ENCODE data around the gene MPL.

Gene MPL

GRCh38 chr1:43392702-43393101 lies 55.1 kb downstream of the MPL start (continued):
- TF ChIP-seq ZNF416 (tag by site-specific recombination; IDR thresholded peaks at IDR 0.05) (no peak), EGR2 (tag by site-specific recombination; IDR thresholded peaks at IDR 0.05; ENCODE audit: low read depth) (no peak), ZFP37 (tag by site-specific recombination; IDR thresholded peaks at IDR 0.05) (no peak), KLF1 (tag by site-specific recombination; IDR thresholded peaks at IDR 0.05) (peak; percentile 36; the same call in 1 of the 2 replicates), KLF8 (tag by site-specific recombination; IDR thresholded peaks at IDR 0.05) (no peak), ZNF707 (tag by site-specific recombination; IDR thresholded peaks at IDR 0.05) (no peak), SALL2 (tag by site-specific recombination; IDR thresholded peaks at IDR 0.05; ENCODE audit: borderline replicate concordance) (no peak), ZNF776 (tag by site-specific recombination; IDR thresholded peaks at IDR 0.05; ENCODE audit: borderline replicate concordance) (no peak), ZNF184 (tag by site-specific recombination; IDR thresholded peaks at IDR 0.05) (no peak), ZNF529 (tag by site-specific recombination; IDR thresholded peaks at IDR 0.05; ENCODE audit: insufficient replicate concordance) (no peak), ZNF366 (tag by site-specific recombination; conservative IDR thresholded peaks at IDR 0.05) (no peak), IKZF3 (tag by site-specific recombination; IDR thresholded peaks at IDR 0.05) (peak; percentile 18; the same call in 1 of the 2 replicates), PRDM1 (tag by site-specific recombination; IDR thresholded peaks at IDR 0.05) (no peak), SP2 (tag by site-specific recombination; IDR thresholded peaks at IDR 0.05) (no peak), OVOL3 (tag by site-specific recombination; IDR thresholded peaks at IDR 0.05) (peak; percentile 40; the same call in 1 of the 2 replicates), ZNF23 (tag by site-specific recombination; IDR thresholded peaks at IDR 0.05; ENCODE audit: borderline replicate concordance) (no peak), ZNF704 (tag by site-specific recombination; IDR thresholded peaks at IDR 0.05) (no peak), ZNF16 (tag by site-specific recombination; IDR thresholded peaks at IDR 0.05; ENCODE audit: low read depth) (no peak), HOXC10 (CRISPR knock-in tag; IDR thresholded peaks at IDR 0.05) (no peak), ZNF692 (tag by site-specific recombination; IDR thresholded peaks at IDR 0.05) (no peak), ZNF341 (tag by site-specific recombination; IDR thresholded peaks at IDR 0.05; ENCODE audit: low read depth) (no peak), ZNF133 (tag by site-specific recombination; IDR thresholded peaks at IDR 0.05) (no peak), ZNF629 (tag by site-specific recombination; IDR thresholded peaks at IDR 0.05) (no peak), ZNF510 (tag by site-specific recombination; IDR thresholded peaks at IDR 0.05; ENCODE audit: insufficient replicate concordance) (no peak), ZNF214 (tag by site-specific recombination; IDR thresholded peaks at IDR 0.05; ENCODE audit: borderline replicate concordance) (no peak)
- TF ChIP-seq, protein P1, sequence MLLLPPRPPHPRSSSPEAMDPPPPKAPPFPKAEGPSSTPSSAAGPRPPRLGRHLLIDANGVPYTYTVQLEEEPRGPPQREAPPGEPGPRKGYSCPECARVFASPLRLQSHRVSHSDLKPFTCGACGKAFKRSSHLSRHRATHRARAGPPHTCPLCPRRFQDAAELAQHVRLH (tag by site-specific recombination; IDR thresholded peaks at IDR 0.05), result 0 out of 2 replicates have a peak, but pooled peaks have one; percentile 35
- TF ChIP-seq, protein P2, sequence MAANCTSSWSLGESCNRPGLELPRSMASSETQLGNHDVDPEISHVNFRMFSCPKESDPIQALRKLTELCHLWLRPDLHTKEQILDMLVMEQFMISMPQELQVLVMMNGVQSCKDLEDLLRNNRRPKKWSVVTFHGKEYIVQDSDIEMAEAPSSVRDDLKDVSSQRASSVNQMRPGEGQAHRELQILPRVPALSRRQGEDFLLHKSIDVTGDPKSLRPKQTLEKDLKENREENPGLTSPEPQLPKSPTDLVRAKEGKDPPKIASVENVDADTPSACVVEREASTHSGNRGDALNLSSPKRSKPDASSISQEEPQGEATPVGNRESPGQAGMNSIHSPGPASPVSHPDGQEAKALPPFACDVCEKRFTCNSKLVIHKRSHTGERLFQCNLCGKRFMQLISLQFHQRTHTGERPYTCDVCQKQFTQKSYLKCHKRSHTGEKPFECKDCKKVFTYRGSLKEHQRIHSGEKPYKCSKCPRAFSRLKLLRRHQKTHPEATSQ (tag by site-specific recombination; IDR thresholded peaks at IDR 0.05), result no peak
- TF ChIP-seq, protein P3, sequence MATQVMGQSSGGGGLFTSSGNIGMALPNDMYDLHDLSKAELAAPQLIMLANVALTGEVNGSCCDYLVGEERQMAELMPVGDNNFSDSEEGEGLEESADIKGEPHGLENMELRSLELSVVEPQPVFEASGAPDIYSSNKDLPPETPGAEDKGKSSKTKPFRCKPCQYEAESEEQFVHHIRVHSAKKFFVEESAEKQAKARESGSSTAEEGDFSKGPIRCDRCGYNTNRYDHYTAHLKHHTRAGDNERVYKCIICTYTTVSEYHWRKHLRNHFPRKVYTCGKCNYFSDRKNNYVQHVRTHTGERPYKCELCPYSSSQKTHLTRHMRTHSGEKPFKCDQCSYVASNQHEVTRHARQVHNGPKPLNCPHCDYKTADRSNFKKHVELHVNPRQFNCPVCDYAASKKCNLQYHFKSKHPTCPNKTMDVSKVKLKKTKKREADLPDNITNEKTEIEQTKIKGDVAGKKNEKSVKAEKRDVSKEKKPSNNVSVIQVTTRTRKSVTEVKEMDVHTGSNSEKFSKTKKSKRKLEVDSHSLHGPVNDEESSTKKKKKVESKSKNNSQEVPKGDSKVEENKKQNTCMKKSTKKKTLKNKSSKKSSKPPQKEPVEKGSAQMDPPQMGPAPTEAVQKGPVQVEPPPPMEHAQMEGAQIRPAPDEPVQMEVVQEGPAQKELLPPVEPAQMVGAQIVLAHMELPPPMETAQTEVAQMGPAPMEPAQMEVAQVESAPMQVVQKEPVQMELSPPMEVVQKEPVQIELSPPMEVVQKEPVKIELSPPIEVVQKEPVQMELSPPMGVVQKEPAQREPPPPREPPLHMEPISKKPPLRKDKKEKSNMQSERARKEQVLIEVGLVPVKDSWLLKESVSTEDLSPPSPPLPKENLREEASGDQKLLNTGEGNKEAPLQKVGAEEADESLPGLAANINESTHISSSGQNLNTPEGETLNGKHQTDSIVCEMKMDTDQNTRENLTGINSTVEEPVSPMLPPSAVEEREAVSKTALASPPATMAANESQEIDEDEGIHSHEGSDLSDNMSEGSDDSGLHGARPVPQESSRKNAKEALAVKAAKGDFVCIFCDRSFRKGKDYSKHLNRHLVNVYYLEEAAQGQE (tag by site-specific recombination; IDR thresholded peaks at IDR 0.05), result no peak
- TF ChIP-seq, protein P4, sequence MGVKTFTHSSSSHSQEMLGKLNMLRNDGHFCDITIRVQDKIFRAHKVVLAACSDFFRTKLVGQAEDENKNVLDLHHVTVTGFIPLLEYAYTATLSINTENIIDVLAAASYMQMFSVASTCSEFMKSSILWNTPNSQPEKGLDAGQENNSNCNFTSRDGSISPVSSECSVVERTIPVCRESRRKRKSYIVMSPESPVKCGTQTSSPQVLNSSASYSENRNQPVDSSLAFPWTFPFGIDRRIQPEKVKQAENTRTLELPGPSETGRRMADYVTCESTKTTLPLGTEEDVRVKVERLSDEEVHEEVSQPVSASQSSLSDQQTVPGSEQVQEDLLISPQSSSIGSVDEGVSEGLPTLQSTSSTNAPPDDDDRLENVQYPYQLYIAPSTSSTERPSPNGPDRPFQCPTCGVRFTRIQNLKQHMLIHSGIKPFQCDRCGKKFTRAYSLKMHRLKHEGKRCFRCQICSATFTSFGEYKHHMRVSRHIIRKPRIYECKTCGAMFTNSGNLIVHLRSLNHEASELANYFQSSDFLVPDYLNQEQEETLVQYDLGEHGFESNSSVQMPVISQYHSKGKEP (tag by site-specific recombination; IDR thresholded peaks at IDR 0.05), result 0 out of 2 replicates have a peak, but pooled peaks have one; percentile 45
- TF ChIP-seq, protein P5, sequence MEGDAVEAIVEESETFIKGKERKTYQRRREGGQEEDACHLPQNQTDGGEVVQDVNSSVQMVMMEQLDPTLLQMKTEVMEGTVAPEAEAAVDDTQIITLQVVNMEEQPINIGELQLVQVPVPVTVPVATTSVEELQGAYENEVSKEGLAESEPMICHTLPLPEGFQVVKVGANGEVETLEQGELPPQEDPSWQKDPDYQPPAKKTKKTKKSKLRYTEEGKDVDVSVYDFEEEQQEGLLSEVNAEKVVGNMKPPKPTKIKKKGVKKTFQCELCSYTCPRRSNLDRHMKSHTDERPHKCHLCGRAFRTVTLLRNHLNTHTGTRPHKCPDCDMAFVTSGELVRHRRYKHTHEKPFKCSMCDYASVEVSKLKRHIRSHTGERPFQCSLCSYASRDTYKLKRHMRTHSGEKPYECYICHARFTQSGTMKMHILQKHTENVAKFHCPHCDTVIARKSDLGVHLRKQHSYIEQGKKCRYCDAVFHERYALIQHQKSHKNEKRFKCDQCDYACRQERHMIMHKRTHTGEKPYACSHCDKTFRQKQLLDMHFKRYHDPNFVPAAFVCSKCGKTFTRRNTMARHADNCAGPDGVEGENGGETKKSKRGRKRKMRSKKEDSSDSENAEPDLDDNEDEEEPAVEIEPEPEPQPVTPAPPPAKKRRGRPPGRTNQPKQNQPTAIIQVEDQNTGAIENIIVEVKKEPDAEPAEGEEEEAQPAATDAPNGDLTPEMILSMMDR (tag by site-specific recombination; IDR thresholded peaks at IDR 0.05), result no peak

Measured in HEK293 (cell line).